ENCODE measurements around the gene FBXL4.
A peak's percentile ranks its signal among the peaks of the same experiment; 100 is the strongest.

The FBXL4 gene

GRCh38 chr6:98836962-98837944 lies 110.5 kb downstream of the FBXL4 start:
- DNase-seq = no peak

GRCh38 chr6:98836025-98836961 lies 111.5 kb downstream of the FBXL4 start:
- no peak for DNase-seq

- no peak for DNase-seq
Measured at GRCh38 chr6:98835149-98836024, 112.4 kb downstream of the FBXL4 start.

- DNase-seq = peak; percentile 70 to 71
Measured at GRCh38 chr6:98834060-98835031, 113.4 kb downstream of the FBXL4 start, which contains the start of gene POU3F2. POU3F2 (plus strand) TSS chr6:98834574; CDS start chr6:98834874, 300 bp downstream.

- no peak for DNase-seq
Measured at GRCh38 chr6:98833307-98834059, 114.3 kb downstream of the FBXL4 start.

- DNase-seq = no peak
Measured at GRCh38 chr6:98833057-98833306, 114.8 kb downstream of the FBXL4 start.

- no peak for DNase-seq
Measured at GRCh38 chr6:98832284-98833056, 115.3 kb downstream of the FBXL4 start.

GRCh38 chr6:98831959-98832283 lies 115.8 kb downstream of the FBXL4 start:
- DNase-seq = no peak

GRCh38 chr6:98831057-98831958 lies 116.4 kb downstream of the FBXL4 start:
- DNase-seq = no peak

GRCh38 chr6:98830146-98830545 lies 117.6 kb downstream of the FBXL4 start:
- DNase-seq = no peak

GRCh38 chr6:98828941-98829411 lies 118.8 kb downstream of the FBXL4 start:
- DNase-seq = no peak

- no peak for DNase-seq
Measured at GRCh38 chr6:98828211-98828788, 119.4 kb downstream of the FBXL4 start.

- DNase-seq = no peak
Measured at GRCh38 chr6:98827295-98828159, 120.2 kb downstream of the FBXL4 start.

GRCh38 chr6:98825600-98826230 lies 122.0 kb downstream of the FBXL4 start:
- no peak for DNase-seq

- no peak for DNase-seq
Measured at GRCh38 chr6:98824902-98825599, 122.7 kb downstream of the FBXL4 start.

All from activated CD4-positive, alpha-beta T cell treated with anti-CD3 and anti-CD28 coated beads, Interleukin-2, amount 50 U/mL, for 48 hours (primary cell).